HL-60/S4 treated with phorbol 12-myristate 13-acetate at 8.2 ng/mL for 4 days and 3 days (cell line): ENCODE data around the gene WDR73.

ENCODE experiments used
- in situ Hi-C: fragments of 300-500 bp; cut with MboI; formaldehyde crosslinking; loops from 2 replicates; pipeline ENCODE4 v1.15.0; 2022; ENCODE audit warnings: low sequenced_read_pairs

The WDR73 gene

DNA sequence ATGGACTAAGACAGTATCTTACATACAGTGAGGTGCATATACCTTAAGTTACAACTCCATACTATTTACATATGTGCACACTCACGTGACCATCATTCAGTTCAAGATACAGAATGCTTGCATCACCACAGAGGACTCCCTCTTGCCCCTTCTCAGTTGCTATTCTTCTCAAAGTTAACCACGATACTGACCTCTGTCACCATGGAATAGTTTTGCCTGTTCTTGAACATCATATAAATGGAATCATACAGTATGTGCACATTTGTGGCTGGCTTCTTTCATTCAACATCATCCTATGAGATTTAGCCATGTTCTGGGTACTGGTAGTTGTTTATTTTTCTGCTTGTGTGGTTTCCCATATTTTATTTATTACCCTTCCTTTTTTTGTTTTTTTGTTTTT is 63.7 kb downstream of the WDR73 start:
- in situ Hi-C loops = no loop called here
